SK-N-SH treated with all-trans-retinoic acid at 6 μM for 48 hours (cell line): Measurements from ENCODE around the gene SCRT2.

ENCODE experiments used
- ATAC-seq: fragments of 200-7000 bp; cut with Tn5 transposase; 3 replicates; pipeline ENCODE4 v1.9.1; 2020; ENCODE audit warnings: mild to moderate bottlenecking, moderate library complexity
- ARNTL ChIP-seq: fragments of 450-650 bp; formaldehyde crosslinking; IDR thresholded peaks from 2 replicates; pipeline ENCODE4 v1.5.0; 2020; ENCODE audit warnings: low read depth, mild to moderate bottlenecking, moderate library complexity, borderline replicate concordance
- BACH2 ChIP-seq: fragments of 250-450 bp; sonication (Bioruptor Pico); IDR thresholded peaks from 2 replicates; pipeline ENCODE4 v1.9.0; 2021; ENCODE audit warnings: mild to moderate bottlenecking, borderline replicate concordance
- CSDC2 ChIP-seq: fragments of 250-450 bp; sonication (Bioruptor Pico); IDR thresholded peaks from 2 replicates; pipeline ENCODE4 v1.5.0; 2020; ENCODE audit warnings: mild to moderate bottlenecking, moderate library complexity
- ESRRG ChIP-seq: fragments of 250-450 bp; sonication (Bioruptor Pico); IDR thresholded peaks from 2 replicates; pipeline ENCODE4 v1.6.1; 2021; ENCODE audit warnings: mild to moderate bottlenecking
- GLIS3 ChIP-seq: fragments of 250-450 bp; sonication (Bioruptor Pico); IDR thresholded peaks from 2 replicates; pipeline ENCODE4 v1.5.0; 2020; ENCODE audit warnings: mild to moderate bottlenecking, moderate library complexity
- ISL1 ChIP-seq: fragments of 250-450 bp; sonication (Bioruptor Pico); IDR thresholded peaks from 2 replicates; pipeline ENCODE4 v2.1.2; 2022; ENCODE audit warnings: mild to moderate bottlenecking, moderate library complexity
- OSR1 ChIP-seq: fragments of 250-450 bp; sonication (Bioruptor Pico); IDR thresholded peaks from 2 replicates; pipeline ENCODE4 v1.8.0; 2022; ENCODE audit warnings: moderate library complexity, mild to moderate bottlenecking, inconsistent platforms
- PPARA ChIP-seq: fragments of 250-450 bp; sonication (Bioruptor Pico); IDR thresholded peaks from 2 replicates; pipeline ENCODE4 v1.5.0; 2020; ENCODE audit warnings: mild to moderate bottlenecking, borderline replicate concordance
- RARB ChIP-seq: fragments of 250-450 bp; sonication (Bioruptor Pico); IDR thresholded peaks from 2 replicates; pipeline ENCODE4 v1.8.0; 2021; ENCODE audit warnings: mild to moderate bottlenecking, moderate library complexity
- SNAI2 ChIP-seq: fragments of 250-450 bp; sonication (Bioruptor Pico); IDR thresholded peaks from 2 replicates; pipeline ENCODE4 v1.5.0; 2020; ENCODE audit warnings: mild to moderate bottlenecking, moderate library complexity
- TOX ChIP-seq: fragments of 250-450 bp; sonication (Bioruptor Pico); IDR thresholded peaks from 2 replicates; pipeline ENCODE4 v1.8.0; 2021; ENCODE audit warnings: mild to moderate bottlenecking, moderate library complexity, borderline replicate concordance
- TSHZ2 ChIP-seq: fragments of 250-450 bp; sonication (Bioruptor Pico); IDR thresholded peaks from 2 replicates; pipeline ENCODE4 v1.5.0; 2020; ENCODE audit warnings: mild to moderate bottlenecking, moderate library complexity
- ZC3H10 ChIP-seq: fragments of 250-450 bp; sonication (Bioruptor Pico); IDR thresholded peaks from 2 replicates; pipeline ENCODE4 v1.5.1; 2021; ENCODE audit warnings: mild to moderate bottlenecking, moderate library complexity
- ZFP3 ChIP-seq: fragments of 250-450 bp; sonication (Bioruptor Pico); IDR thresholded peaks from 2 replicates; pipeline ENCODE4 v1.5.0; 2020; ENCODE audit warnings: mild to moderate bottlenecking, moderate library complexity
- ZFP30 ChIP-seq: fragments of 450-650 bp; formaldehyde crosslinking; IDR thresholded peaks from 2 replicates; pipeline ENCODE4 v1.5.0; 2022; ENCODE audit warnings: mild to moderate bottlenecking, moderate library complexity
- ZNF565 ChIP-seq: fragments of 450-650 bp; formaldehyde crosslinking; conservative IDR thresholded peaks from 2 replicates; pipeline ENCODE4 v1.5.0; 2020; ENCODE audit warnings: low read depth, mild to moderate bottlenecking, moderate library complexity
- ZNF70 ChIP-seq: fragments of 450-650 bp; formaldehyde crosslinking; IDR thresholded peaks from 2 replicates; pipeline ENCODE4 v1.5.0; 2020; ENCODE audit warnings: mild to moderate bottlenecking, moderate library complexity
- ZNF8 ChIP-seq: fragments of 450-650 bp; formaldehyde crosslinking; IDR thresholded peaks from 2 replicates; pipeline ENCODE4 v1.5.0; 2020; ENCODE audit warnings: mild to moderate bottlenecking, moderate library complexity
- TF ChIP-seq, protein P1 (sequence below): fragments of 250-450 bp; sonication (Bioruptor Pico); IDR thresholded peaks from 2 replicates; pipeline ENCODE4 v1.5.1; 2021; ENCODE audit warnings: mild to moderate bottlenecking, moderate library complexity
- TF ChIP-seq, protein P2 (sequence below): fragments of 250-450 bp; sonication (Bioruptor Pico); IDR thresholded peaks from 2 replicates; pipeline ENCODE4 v1.8.0; 2020; ENCODE audit warnings: mild to moderate bottlenecking, moderate library complexity, borderline replicate concordance
- TF ChIP-seq, protein P3 (sequence below): fragments of 250-450 bp; sonication (Bioruptor Pico); IDR thresholded peaks from 2 replicates; pipeline ENCODE4 v1.8.0; 2021; ENCODE audit warnings: low read depth, mild to moderate bottlenecking, moderate library complexity, borderline replicate concordance
- TF ChIP-seq, protein P4 (sequence below): fragments of 250-450 bp; sonication (Bioruptor Pico); IDR thresholded peaks from 2 replicates; pipeline ENCODE4 v1.5.1; 2020; ENCODE audit warnings: low read depth, mild to moderate bottlenecking, moderate library complexity

SCRT2 gene

GRCh38 chr20:722822-723644 lies 47.4 kb upstream of the SCRT2 start:
- no peak for ATAC-seq

GRCh38 chr20:721876-722275 lies 46.3 kb upstream of the SCRT2 start:
- TF ChIP-seq PPARA (CRISPR knock-in tag) (no peak), GLIS3 (CRISPR knock-in tag) (no peak)
- ATAC-seq: no peak

More at GRCh38 chr20:722822-723644, 47.4 kb upstream of the SCRT2 start:
- TF ChIP-seq, protein P1, sequence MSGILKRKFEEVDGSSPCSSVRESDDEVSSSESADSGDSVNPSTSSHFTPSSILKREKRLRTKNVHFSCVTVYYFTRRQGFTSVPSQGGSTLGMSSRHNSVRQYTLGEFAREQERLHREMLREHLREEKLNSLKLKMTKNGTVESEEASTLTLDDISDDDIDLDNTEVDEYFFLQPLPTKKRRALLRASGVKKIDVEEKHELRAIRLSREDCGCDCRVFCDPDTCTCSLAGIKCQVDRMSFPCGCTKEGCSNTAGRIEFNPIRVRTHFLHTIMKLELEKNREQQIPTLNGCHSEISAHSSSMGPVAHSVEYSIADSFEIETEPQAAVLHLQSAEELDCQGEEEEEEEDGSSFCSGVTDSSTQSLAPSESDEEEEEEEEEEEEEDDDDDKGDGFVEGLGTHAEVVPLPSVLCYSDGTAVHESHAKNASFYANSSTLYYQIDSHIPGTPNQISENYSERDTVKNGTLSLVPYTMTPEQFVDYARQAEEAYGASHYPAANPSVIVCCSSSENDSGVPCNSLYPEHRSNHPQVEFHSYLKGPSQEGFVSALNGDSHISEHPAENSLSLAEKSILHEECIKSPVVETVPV (CRISPR knock-in tag): no peak
- TF ChIP-seq, protein P2, sequence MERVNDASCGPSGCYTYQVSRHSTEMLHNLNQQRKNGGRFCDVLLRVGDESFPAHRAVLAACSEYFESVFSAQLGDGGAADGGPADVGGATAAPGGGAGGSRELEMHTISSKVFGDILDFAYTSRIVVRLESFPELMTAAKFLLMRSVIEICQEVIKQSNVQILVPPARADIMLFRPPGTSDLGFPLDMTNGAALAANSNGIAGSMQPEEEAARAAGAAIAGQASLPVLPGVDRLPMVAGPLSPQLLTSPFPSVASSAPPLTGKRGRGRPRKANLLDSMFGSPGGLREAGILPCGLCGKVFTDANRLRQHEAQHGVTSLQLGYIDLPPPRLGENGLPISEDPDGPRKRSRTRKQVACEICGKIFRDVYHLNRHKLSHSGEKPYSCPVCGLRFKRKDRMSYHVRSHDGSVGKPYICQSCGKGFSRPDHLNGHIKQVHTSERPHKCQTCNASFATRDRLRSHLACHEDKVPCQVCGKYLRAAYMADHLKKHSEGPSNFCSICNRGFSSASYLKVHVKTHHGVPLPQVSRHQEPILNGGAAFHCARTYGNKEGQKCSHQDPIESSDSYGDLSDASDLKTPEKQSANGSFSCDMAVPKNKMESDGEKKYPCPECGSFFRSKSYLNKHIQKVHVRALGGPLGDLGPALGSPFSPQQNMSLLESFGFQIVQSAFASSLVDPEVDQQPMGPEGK: no peak
- no peak for TF ChIP-seq ZC3H10
- no peak for TF ChIP-seq GLIS3 (CRISPR knock-in tag)
- no peak for TF ChIP-seq ARNTL
- no peak for TF ChIP-seq ZNF70 (CRISPR knock-in tag)
- no peak for TF ChIP-seq TOX (CRISPR knock-in tag)
- TF ChIP-seq TSHZ2 (CRISPR knock-in tag): no peak
- TF ChIP-seq ZFP3: no peak
- TF ChIP-seq ESRRG (CRISPR knock-in tag): no peak
- TF ChIP-seq CSDC2 (CRISPR knock-in tag): no peak
- TF ChIP-seq ZNF8 (CRISPR knock-in tag): no peak
- TF ChIP-seq RARB (CRISPR knock-in tag): no peak
- TF ChIP-seq, protein P3, sequence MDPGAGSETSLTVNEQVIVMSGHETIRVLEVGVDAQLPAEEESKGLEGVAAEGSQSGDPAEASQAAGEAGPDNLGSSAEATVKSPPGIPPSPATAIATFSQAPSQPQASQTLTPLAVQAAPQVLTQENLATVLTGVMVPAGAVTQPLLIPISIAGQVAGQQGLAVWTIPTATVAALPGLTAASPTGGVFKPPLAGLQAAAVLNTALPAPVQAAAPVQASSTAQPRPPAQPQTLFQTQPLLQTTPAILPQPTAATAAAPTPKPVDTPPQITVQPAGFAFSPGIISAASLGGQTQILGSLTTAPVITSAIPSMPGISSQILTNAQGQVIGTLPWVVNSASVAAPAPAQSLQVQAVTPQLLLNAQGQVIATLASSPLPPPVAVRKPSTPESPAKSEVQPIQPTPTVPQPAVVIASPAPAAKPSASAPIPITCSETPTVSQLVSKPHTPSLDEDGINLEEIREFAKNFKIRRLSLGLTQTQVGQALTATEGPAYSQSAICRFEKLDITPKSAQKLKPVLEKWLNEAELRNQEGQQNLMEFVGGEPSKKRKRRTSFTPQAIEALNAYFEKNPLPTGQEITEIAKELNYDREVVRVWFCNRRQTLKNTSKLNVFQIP: no peak
- no peak for TF ChIP-seq ZFP30 (CRISPR knock-in tag)
- no peak for TF ChIP-seq PPARA (CRISPR knock-in tag)
- TF ChIP-seq ISL1 (CRISPR knock-in tag): no peak
- TF ChIP-seq, protein P4, sequence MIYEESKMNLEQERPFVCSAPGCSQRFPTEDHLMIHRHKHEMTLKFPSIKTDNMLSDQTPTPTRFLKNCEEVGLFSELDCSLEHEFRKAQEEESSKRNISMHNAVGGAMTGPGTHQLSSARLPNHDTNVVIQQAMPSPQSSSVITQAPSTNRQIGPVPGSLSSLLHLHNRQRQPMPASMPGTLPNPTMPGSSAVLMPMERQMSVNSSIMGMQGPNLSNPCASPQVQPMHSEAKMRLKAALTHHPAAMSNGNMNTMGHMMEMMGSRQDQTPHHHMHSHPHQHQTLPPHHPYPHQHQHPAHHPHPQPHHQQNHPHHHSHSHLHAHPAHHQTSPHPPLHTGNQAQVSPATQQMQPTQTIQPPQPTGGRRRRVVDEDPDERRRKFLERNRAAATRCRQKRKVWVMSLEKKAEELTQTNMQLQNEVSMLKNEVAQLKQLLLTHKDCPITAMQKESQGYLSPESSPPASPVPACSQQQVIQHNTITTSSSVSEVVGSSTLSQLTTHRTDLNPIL (CRISPR knock-in tag): no peak

- no peak for ATAC-seq
- no peak for TF ChIP-seq OSR1
- TF ChIP-seq ZNF565 (CRISPR knock-in tag): no peak
- TF ChIP-seq RARB (CRISPR knock-in tag): no peak
- no peak for TF ChIP-seq ISL1 (CRISPR knock-in tag)
- TF ChIP-seq, protein P3: no peak
- no peak for TF ChIP-seq GLIS3 (CRISPR knock-in tag)
- TF ChIP-seq PPARA (CRISPR knock-in tag): no peak
- no peak for TF ChIP-seq ZFP30 (CRISPR knock-in tag)
- TF ChIP-seq SNAI2: no peak
- no peak for TF ChIP-seq ZFP3
- no peak for TF ChIP-seq BACH2 (CRISPR knock-in tag)
Measured at GRCh38 chr20:719816-720215, 44.2 kb upstream of the SCRT2 start.
